ENCODE results near the gene NAT16. TPM values are rescaled to one million over a fixed set of nuclear protein-coding genes. Genes with fewer than 3 reads are reported as not detected.

NAT16 gene
- total and polyA plus RNA-seq, 2 of the 13 experiments (the other 11 are each of a cell fraction or from before 2014, with no cell fraction given): 0.04 TPM; not detected in 1

DNA sequence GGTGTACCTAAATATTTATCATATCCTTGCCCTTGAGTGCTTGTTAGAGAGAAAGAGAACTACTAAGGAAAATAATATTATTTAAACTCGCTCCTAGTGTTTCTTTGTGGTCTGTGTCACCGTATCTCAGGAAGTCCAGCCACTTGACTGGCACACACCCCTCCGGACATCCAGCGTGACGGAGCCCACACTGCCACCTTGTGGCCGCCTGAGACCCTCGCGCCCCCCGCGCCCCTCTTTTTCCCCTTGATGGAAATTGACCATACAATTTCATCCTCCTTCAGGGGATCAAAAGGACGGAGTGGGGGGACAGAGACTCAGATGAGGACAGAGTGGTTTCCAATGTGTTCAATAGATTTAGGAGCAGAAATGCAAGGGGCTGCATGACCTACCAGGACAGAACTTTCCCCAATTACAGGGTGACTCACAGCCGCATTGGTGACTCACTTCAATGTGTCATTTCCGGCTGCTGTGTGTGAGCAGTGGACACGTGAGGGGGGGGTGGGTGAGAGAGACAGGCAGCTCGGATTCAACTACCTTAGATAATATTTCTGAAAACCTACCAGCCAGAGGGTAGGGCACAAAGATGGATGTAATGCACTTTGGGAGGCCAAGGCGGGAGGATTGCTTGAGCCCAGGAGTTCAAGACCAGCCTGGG lies 41.8 kb downstream of the NAT16 start (continued):
- TF ChIP-seq, protein P1, sequence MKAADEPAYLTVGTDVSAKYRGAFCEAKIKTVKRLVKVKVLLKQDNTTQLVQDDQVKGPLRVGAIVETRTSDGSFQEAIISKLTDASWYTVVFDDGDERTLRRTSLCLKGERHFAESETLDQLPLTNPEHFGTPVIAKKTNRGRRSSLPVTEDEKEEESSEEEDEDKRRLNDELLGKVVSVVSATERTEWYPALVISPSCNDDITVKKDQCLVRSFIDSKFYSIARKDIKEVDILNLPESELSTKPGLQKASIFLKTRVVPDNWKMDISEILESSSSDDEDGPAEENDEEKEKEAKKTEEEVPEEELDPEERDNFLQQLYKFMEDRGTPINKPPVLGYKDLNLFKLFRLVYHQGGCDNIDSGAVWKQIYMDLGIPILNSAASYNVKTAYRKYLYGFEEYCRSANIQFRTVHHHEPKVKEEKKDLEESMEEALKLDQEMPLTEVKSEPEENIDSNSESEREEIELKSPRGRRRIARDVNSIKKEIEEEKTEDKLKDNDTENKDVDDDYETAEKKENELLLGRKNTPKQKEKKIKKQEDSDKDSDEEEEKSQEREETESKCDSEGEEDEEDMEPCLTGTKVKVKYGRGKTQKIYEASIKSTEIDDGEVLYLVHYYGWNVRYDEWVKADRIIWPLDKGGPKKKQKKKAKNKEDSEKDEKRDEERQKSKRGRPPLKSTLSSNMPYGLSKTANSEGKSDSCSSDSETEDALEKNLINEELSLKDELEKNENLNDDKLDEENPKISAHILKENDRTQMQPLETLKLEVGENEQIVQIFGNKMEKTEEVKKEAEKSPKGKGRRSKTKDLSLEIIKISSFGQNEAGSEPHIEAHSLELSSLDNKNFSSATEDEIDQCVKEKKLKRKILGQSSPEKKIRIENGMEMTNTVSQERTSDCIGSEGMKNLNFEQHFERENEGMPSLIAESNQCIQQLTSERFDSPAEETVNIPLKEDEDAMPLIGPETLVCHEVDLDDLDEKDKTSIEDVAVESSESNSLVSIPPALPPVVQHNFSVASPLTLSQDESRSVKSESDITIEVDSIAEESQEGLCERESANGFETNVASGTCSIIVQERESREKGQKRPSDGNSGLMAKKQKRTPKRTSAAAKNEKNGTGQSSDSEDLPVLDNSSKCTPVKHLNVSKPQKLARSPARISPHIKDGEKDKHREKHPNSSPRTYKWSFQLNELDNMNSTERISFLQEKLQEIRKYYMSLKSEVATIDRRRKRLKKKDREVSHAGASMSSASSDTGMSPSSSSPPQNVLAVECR (CRISPR knock-in tag; IDR thresholded peaks at IDR 0.05; ENCODE audit: borderline replicate concordance): peak; percentile 41; the same call in 1 of the 2 replicates
- TF ChIP-seq, protein P2, sequence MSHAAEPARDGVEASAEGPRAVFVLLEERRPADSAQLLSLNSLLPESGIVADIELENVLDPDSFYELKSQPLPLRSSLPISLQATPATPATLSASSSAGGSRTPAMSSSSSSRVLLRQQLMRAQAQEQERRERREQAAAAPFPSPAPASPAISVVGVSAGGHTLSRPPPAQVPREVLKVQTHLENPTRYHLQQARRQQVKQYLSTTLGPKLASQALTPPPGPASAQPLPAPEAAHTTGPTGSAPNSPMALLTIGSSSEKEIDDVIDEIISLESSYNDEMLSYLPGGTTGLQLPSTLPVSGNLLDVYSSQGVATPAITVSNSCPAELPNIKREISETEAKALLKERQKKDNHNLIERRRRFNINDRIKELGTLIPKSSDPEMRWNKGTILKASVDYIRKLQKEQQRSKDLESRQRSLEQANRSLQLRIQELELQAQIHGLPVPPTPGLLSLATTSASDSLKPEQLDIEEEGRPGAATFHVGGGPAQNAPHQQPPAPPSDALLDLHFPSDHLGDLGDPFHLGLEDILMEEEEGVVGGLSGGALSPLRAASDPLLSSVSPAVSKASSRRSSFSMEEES (CRISPR knock-in tag; IDR thresholded peaks at IDR 0.05): peak; percentile 76
- TF ChIP-seq ZBTB3 (CRISPR knock-in tag; IDR thresholded peaks at IDR 0.05; ENCODE audit: borderline replicate concordance, low read depth): no peak; the same call in 1 of the 2 replicates
- TF ChIP-seq, protein P3, sequence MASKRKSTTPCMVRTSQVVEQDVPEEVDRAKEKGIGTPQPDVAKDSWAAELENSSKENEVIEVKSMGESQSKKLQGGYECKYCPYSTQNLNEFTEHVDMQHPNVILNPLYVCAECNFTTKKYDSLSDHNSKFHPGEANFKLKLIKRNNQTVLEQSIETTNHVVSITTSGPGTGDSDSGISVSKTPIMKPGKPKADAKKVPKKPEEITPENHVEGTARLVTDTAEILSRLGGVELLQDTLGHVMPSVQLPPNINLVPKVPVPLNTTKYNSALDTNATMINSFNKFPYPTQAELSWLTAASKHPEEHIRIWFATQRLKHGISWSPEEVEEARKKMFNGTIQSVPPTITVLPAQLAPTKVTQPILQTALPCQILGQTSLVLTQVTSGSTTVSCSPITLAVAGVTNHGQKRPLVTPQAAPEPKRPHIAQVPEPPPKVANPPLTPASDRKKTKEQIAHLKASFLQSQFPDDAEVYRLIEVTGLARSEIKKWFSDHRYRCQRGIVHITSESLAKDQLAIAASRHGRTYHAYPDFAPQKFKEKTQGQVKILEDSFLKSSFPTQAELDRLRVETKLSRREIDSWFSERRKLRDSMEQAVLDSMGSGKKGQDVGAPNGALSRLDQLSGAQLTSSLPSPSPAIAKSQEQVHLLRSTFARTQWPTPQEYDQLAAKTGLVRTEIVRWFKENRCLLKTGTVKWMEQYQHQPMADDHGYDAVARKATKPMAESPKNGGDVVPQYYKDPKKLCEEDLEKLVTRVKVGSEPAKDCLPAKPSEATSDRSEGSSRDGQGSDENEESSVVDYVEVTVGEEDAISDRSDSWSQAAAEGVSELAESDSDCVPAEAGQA (IDR thresholded peaks at IDR 0.05; ENCODE audit: low read depth): peak; percentile 48; the same call in 1 of the 2 replicates
- TF ChIP-seq, protein P3 (CRISPR knock-in tag; IDR thresholded peaks at IDR 0.05; ENCODE audit: borderline replicate concordance): no peak
- TF ChIP-seq, protein P4, sequence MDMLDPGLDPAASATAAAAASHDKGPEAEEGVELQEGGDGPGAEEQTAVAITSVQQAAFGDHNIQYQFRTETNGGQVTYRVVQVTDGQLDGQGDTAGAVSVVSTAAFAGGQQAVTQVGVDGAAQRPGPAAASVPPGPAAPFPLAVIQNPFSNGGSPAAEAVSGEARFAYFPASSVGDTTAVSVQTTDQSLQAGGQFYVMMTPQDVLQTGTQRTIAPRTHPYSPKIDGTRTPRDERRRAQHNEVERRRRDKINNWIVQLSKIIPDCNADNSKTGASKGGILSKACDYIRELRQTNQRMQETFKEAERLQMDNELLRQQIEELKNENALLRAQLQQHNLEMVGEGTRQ (IDR thresholded peaks at IDR 0.05; ENCODE audit: low read depth, low read length): peak; percentile 77
- TF ChIP-seq, protein P4 (CRISPR knock-in tag; IDR thresholded peaks at IDR 0.05; ENCODE audit: borderline replicate concordance): peak; percentile 62; the same call in 1 of the 2 replicates
- no peak for TF ChIP-seq GTF2F1 (IDR thresholded peaks at IDR 0.05; ENCODE audit: low read length)
- TF ChIP-seq, protein P5, sequence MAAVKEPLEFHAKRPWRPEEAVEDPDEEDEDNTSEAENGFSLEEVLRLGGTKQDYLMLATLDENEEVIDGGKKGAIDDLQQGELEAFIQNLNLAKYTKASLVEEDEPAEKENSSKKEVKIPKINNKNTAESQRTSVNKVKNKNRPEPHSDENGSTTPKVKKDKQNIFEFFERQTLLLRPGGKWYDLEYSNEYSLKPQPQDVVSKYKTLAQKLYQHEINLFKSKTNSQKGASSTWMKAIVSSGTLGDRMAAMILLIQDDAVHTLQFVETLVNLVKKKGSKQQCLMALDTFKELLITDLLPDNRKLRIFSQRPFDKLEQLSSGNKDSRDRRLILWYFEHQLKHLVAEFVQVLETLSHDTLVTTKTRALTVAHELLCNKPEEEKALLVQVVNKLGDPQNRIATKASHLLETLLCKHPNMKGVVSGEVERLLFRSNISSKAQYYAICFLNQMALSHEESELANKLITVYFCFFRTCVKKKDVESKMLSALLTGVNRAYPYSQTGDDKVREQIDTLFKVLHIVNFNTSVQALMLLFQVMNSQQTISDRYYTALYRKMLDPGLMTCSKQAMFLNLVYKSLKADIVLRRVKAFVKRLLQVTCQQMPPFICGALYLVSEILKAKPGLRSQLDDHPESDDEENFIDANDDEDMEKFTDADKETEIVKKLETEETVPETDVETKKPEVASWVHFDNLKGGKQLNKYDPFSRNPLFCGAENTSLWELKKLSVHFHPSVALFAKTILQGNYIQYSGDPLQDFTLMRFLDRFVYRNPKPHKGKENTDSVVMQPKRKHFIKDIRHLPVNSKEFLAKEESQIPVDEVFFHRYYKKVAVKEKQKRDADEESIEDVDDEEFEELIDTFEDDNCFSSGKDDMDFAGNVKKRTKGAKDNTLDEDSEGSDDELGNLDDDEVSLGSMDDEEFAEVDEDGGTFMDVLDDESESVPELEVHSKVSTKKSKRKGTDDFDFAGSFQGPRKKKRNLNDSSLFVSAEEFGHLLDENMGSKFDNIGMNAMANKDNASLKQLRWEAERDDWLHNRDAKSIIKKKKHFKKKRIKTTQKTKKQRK (IDR thresholded peaks at IDR 0.05; ENCODE audit: low read length): no peak
- 0 out of 2 replicates have a peak, but pooled peaks have one; percentile 4 for TF ChIP-seq GATA4 (IDR thresholded peaks at IDR 0.05; ENCODE audit: borderline replicate concordance, low read depth)
